GM12874 (cell line): ENCODE measurements around the gene SLC43A1.

Experiments used
- TF ChIP-seq, protein P1 (sequence below): IDR thresholded peaks from 2 replicates; pipeline ENCODE4 v1.5.1; 2011; ENCODE audit warnings: low read depth, mild to moderate bottlenecking, control low read depth, low read length, moderate library complexity; ENCODE audit not compliant: insufficient read depth

The SLC43A1 gene

DNA sequence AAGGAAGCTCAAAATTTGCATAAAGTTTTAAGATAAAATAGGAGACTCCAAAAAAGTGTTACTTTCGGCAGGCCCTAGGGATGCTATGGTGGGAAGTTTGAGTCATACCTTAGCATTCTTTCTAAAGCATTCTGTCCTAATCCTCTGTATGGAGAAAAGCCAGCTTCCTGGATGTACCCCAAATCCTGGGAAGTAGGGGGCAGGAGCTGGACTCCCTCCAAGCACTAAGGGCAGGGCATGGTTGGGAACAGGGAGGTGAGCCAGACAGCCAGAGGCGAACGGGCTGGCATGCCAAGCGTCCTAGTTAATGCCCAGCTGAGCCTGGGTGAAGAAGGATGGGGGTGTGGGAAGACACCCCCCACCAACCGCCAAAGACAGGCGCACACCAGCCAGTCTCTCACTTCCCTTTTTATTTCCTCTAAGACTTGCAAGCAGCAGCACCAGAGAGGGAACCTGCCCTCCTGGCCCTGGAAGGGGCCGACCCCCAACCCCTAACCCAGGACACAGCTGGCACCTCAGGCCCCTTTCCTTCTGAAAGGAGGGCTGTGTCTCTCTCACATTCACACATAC, 31.3 kb downstream of the SLC43A1 start:
- TF ChIP-seq, protein P1, sequence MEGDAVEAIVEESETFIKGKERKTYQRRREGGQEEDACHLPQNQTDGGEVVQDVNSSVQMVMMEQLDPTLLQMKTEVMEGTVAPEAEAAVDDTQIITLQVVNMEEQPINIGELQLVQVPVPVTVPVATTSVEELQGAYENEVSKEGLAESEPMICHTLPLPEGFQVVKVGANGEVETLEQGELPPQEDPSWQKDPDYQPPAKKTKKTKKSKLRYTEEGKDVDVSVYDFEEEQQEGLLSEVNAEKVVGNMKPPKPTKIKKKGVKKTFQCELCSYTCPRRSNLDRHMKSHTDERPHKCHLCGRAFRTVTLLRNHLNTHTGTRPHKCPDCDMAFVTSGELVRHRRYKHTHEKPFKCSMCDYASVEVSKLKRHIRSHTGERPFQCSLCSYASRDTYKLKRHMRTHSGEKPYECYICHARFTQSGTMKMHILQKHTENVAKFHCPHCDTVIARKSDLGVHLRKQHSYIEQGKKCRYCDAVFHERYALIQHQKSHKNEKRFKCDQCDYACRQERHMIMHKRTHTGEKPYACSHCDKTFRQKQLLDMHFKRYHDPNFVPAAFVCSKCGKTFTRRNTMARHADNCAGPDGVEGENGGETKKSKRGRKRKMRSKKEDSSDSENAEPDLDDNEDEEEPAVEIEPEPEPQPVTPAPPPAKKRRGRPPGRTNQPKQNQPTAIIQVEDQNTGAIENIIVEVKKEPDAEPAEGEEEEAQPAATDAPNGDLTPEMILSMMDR, result no peak

- TF ChIP-seq, protein P1, result no peak
Measured at GRCh38 chr11:57483562-57483918, 32.0 kb downstream of the SLC43A1 start.

- TF ChIP-seq, protein P1, result peak; percentile 95
Measured at GRCh38 chr11:57482782-57483561, 32.5 kb downstream of the SLC43A1 start.

DNA sequence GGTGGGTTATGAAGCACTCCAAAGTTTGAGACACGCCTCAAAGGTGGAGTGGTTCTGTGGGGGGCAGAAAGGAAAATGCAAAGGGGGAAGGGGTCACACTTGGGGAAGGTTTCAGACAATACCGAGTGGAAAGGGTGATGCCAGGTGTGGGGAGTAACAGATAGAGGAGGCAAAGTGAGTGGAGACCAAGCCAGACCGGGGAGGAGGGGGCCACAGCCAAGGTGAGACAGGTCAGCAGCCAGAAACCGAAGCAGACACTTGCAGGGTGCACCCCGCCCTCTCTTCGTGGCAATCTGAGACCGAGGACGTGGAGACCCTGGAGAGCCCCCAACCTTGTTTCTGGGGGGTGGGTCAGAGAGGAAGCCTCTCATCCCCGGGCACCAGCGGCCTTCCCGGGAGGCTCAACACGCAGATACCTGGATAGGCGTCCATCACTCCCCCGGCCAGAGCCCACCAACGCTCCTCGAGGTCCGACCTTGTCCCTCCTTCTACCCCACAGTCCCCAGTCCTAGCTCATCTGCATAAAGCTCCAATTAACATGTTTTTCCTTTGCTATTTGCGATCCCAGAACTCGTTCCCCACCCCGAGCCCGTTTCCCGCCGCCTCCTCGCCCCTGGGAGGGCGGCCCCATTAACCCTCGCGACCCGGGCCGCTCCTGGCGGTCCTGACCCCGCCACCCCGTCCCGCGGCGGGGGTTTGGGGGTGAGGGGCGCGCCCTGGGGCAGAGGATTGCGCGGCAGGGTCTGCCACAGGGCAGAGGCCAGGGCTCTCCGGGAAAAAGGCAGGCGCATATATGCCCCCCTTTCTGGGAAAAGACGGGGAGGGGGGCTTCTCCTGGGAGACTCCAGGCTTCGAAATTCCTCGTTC, 33.4 kb downstream of the SLC43A1 start:
- TF ChIP-seq, protein P1, result no peak

DNA sequence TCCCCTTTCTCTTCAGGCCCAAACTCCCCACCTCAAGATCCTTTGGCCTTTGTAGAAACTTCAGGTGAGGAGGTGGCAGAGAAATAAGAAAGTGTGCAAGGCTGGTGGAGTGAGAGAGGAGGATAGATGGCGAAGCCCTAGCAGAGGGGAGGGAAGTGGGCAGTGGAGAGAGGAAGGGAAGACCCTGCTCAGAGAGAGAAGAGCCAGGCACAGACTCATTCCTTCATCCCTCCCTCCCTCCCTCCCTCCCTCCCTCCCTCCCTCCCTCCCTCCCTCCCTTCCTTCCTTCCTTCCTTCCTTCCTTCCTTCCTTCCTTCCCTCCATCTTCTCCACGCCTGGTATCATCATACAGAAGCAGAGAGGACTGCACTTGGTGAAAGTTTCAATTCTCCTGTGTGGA, 34.2 kb downstream of the SLC43A1 start:
- TF ChIP-seq, protein P1, result no peak

DNA sequence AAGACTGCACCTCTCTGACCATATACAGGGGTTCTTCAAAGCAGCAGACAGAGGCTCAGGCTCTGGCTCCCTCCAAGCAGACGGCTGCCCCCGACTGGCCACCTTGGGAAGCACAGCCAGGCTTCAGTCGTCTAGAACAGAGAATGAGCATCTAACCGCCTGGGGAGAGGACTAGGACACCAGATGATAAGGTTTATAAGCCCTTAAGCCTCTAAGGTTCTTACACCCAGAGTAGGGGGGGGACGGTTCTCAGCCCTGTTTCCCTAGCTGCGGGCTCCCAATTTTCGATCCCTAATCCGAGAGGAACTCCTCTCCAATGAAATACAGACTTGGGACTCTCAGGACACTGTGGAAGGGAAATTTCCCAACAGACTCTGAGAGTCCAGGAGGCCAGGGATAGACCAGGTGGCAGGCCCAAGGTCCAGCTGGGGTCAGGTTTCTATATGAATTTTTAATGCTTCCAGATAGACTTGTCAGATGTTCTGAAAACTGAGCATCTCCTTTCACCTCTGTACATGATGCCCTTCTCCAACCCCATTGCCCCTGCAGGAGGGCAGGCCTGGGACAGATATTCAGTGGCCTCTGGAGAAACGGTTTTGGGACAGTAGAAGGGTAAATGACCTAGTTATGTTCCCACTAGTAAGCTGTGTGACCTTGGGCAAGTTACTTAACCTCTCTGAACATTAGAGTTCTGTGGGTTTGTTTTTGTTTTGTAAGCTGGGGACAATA, 34.9 kb downstream of the SLC43A1 start:
- TF ChIP-seq, protein P1, result peak; percentile 80
